HTR-8/SVneo (cell line): ENCODE data around the gene TMPRSS3.

ENCODE experiments used
- DNase-seq: peaks from one replicate; pipeline ENCODE4 v3.0.0; 2011; ENCODE audit warnings: low spot score, mixed read lengths; ENCODE audit not compliant: insufficient read length
- FAIRE-seq: peaks from 2 replicates; lab custom pipeline; 2011; peaks lifted over from hg19 to GRCh38; lab: Jason Lieb, UNC

Gene TMPRSS3

GRCh38 chr21:42357307-42357706 is 38.5 kb downstream of the TMPRSS3 start:
- no peak for DNase-seq

GRCh38 chr21:42356650-42357049 is 39.2 kb downstream of the TMPRSS3 start:
- DNase-seq, result no peak

More at GRCh38 chr21:42357307-42357706, 38.5 kb downstream of the TMPRSS3 start:
- no peak for FAIRE-seq

GRCh38 chr21:42356046-42356445 is 39.8 kb downstream of the TMPRSS3 start:
- DNase-seq (no peak), FAIRE-seq (no peak)

More at GRCh38 chr21:42356650-42357049, 39.2 kb downstream of the TMPRSS3 start:
- FAIRE-seq, result no peak

GRCh38 chr21:42353623-42354022 is 42.2 kb downstream of the TMPRSS3 start:
- DNase-seq (no peak), FAIRE-seq (no peak)

GRCh38 chr21:42352441-42353095 is 43.3 kb downstream of the TMPRSS3 start:
- FAIRE-seq (no peak), DNase-seq (no peak)

- DNase-seq (no peak), FAIRE-seq (no peak)
These were observed 44.0 kb downstream of the TMPRSS3 start for GRCh38 chr21:42351626-42352440.

- no peak for DNase-seq
- no peak for FAIRE-seq
These were observed 44.9 kb downstream of the TMPRSS3 start, which contains the start of gene TFF2 for GRCh38 chr21:42350927-42351426. TSS of gene TFF2 (minus strand) at chr21:42350994. CDS start at chr21:42350957, 37 bp downstream.

- FAIRE-seq (no peak), DNase-seq (no peak)
These were observed 45.4 kb downstream of the TMPRSS3 start for GRCh38 chr21:42350318-42350910.

GRCh38 chr21:42349420-42350317 is 46.2 kb downstream of the TMPRSS3 start:
- FAIRE-seq, result no peak

GRCh38 chr21:42348762-42349161 is 47.1 kb downstream of the TMPRSS3 start:
- no peak for FAIRE-seq
- DNase-seq, result no peak

More at GRCh38 chr21:42349420-42350317, 46.2 kb downstream of the TMPRSS3 start:
- DNase-seq, result no peak

- no peak for DNase-seq
- no peak for FAIRE-seq
These were observed 48.1 kb downstream of the TMPRSS3 start for GRCh38 chr21:42347601-42348327.

GRCh38 chr21:42346866-42347600 is 48.8 kb downstream of the TMPRSS3 start:
- DNase-seq (no peak), FAIRE-seq (no peak)

- FAIRE-seq (no peak), DNase-seq (no peak)
These were observed 49.4 kb downstream of the TMPRSS3 start for GRCh38 chr21:42346441-42346840.

- FAIRE-seq, result no peak
- DNase-seq, result no peak
These were observed 51.2 kb downstream of the TMPRSS3 start for GRCh38 chr21:42344631-42345030.

- DNase-seq (no peak), FAIRE-seq (no peak)
These were observed 51.8 kb downstream of the TMPRSS3 start for GRCh38 chr21:42343963-42344510.

GRCh38 chr21:42343556-42343955 is 52.3 kb downstream of the TMPRSS3 start:
- DNase-seq (no peak), FAIRE-seq (no peak)

GRCh38 chr21:42343101-42343500 is 52.8 kb downstream of the TMPRSS3 start:
- no peak for FAIRE-seq

More at GRCh38 chr21:42343101-42343500, 52.8 kb downstream of the TMPRSS3 start:
- DNase-seq, result no peak
